IPS DF 4.7 (cell line): ENCODE data around the gene MINPP1.
"Not testable (repeated sequence)": the region's sequence is repeated elsewhere in the genome, so short reads cannot be mapped to it uniquely, and the experiment has no call there.

Experiments used
- DNase-seq: peaks from one replicate; pipeline ENCODE4 v3.0.0-alpha.2; 2013; ENCODE audit warnings: low spot score; ENCODE audit errors: extremely low read depth

The MINPP1 gene, protein sequence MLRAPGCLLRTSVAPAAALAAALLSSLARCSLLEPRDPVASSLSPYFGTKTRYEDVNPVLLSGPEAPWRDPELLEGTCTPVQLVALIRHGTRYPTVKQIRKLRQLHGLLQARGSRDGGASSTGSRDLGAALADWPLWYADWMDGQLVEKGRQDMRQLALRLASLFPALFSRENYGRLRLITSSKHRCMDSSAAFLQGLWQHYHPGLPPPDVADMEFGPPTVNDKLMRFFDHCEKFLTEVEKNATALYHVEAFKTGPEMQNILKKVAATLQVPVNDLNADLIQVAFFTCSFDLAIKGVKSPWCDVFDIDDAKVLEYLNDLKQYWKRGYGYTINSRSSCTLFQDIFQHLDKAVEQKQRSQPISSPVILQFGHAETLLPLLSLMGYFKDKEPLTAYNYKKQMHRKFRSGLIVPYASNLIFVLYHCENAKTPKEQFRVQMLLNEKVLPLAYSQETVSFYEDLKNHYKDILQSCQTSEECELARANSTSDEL

DNA sequence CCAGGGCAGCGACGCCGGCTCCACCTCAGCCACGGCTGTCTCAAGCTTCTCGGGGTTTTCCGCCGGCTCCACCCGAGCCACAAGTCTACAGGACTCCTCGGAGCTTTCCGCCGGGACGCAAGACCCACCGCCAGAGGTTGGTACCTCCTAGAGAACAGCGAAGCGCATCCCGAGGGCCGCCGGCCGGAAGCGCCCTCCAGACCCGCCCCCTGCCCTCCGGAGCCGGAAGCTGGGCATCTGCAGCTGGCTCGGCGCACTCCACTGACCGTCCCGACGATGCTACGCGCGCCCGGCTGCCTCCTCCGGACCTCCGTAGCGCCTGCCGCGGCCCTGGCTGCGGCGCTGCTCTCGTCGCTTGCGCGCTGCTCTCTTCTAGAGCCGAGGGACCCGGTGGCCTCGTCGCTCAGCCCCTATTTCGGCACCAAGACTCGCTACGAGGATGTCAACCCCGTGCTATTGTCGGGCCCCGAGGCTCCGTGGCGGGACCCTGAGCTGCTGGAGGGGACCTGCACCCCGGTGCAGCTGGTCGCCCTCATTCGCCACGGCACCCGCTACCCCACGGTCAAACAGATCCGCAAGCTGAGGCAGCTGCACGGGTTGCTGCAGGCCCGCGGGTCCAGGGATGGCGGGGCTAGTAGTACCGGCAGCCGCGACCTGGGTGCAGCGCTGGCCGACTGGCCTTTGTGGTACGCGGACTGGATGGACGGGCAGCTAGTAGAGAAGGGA is at the start of gene MINPP1:
MINPP1 (plus strand) TSS at position 254 of the 726 bp plus-strand sequence; CDS start at position 277, 23 bp downstream.
- peak; percentile 41 for DNase-seq

DNA sequence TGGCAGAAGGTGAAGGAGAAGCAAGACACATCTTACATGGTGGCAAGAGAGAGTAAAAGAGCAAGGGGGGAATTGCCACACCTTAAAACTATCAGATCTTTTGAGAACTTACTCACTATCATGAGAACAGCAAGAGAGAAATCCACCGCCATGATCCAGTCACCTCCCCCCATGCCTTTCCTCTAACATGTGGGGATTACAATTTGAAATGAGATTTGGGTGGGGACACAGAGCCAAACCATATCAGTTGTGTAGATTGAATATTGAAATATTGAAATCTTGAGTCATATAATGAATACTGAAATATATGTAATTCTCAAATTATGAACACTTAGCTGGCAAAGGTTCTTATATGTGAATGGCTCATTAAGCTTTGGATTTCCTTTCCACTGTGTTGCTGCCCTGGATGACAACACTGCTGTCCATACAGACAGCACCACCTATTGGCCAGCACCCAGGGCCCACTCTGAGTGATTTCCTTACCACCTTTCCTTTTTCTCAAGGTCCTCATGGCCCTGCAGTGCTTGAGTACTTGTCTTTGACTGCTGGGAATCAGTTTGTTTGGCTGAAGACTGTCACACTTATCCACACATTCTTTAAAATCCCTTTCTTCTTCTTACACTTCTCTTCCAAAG is 48.0 kb upstream of the MINPP1 start:
- not testable (repeated sequence) for DNase-seq

DNA sequence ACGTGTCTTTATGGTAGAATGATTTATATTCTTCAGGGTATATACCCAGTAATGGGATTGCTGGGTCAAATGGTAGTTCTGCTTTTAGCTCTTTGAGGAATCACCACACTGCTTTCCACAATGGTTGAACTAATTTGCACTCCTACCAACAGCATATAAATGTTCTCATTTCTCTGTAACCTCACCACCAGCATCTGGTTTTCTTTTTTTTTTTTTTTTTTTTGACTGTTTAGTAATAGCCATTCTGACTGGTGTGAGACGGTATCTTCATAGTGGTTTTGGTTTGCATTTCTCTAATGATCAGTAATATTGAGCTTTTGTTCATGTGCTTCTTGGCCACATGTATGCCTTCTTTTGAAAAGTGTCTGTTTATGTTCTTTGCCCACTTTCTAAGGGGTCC is 42.9 kb upstream of the MINPP1 start:
- not testable (repeated sequence) for DNase-seq

DNA sequence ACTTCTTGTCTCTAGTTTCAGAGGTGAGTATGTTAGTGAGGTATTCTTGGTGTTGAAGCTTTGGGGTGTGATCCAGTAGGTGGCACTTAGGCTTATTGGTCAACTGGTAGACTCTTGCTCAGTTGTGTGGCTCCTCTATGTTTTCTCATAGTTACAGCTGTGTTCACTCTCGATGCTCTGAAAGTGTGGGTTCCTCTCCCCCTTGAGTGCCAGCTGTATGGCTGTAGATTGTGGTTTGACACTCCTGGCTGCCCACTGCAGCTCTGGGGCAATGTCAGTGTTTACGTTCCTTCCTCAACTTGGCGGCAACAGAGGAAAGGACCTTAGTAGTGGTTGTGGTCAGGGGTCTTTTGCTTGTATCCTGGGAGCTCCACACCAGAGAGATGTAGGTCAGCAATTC is 37.8 kb upstream of the MINPP1 start:
- DNase-seq = not testable (repeated sequence)

DNA sequence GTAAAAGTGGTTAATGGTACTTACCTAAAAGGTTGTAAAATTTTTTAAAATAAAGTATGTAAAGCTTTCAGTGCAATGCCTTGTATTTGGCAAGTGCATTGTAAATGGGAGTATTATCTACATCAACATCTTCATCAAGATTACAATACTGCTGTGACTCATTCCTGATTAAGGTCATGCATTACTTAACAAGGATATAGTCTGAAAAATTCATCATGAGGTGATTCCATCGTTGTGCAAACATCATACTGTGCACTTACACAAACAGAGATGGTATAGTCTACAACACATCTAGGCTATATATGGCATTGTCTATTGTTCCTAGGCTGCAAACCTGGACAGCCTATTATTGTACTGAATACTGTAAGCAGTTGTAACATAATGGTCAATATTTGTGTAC is 16.0 kb upstream of the MINPP1 start:
- not testable (repeated sequence) for DNase-seq

DNA sequence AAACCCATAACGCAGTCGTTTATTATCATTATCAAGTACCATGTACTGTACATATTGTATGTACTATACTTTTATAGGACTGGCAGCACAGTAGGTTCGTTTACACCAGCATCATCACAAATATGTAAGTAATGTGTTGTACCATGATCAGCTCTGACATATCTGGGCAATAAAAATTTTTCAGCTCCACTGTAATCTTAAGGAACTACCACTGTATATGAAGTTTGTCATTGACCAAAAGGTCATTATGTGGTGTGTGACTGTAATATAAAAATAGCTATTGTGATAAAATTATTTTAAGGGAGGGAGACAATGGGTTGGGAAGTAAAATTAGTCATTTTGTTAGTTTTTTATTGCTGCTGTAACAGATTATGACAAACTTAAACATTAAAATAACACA is 14.4 kb upstream of the MINPP1 start:
- not testable (repeated sequence) for DNase-seq

DNA sequence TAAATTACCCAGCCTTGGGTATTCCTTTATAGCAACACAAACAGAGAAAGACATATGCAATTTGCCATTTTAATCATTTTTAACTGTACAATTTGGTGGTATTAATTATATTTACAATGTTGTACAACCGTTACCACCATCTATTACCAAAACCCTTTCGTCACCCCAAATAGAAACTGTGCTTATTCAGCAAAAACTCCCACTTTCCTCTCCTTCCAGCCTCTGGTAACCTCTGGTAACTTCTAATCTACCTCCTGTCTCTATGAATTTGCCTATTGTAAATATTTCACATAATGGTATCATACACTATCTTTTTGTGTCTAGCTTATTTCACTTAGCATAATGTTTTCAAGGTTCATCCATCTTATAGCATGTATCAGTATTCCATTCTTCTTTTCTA is 12.2 kb upstream of the MINPP1 start:
- not testable (repeated sequence) for DNase-seq

DNA sequence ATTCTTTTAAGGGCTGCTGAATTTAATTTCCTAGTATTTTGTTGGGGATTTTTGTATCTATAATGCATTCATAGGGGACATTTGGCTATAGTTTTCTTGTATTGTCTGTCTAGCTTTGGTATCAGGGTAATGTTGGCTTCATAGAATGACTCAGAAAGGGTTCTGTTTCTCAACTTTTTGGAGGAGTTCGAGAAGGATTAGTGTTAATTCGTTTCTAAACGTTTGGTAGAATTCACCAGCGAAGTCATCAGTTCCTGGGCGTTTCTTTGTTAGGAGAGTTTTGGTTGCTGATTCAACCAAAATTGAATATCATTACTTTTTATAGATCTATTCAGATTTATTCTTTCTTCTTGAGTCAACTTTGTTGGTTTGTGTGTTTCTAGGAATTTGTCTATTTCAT is 9.2 kb upstream of the MINPP1 start:
- not testable (repeated sequence) for DNase-seq

DNA sequence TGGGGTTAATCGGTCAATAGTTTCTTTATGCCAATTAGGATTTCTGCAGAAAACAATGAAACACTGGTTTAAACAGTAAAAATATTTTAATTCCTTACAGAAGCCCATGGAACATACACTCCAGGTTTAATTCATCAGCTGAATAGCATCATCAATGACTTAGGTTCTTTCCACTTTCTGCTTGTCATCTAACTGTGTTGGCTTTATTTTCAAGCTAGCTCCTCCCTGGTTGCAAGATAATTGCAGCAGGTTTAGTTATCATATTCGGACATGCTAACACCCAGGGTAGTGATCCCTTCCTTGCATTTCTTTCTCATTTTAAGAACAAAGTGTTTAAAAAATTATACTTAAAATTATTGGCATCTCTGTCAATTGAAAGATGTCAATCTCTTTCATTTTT is 7.3 kb upstream of the MINPP1 start:
- not testable (repeated sequence) for DNase-seq

DNA sequence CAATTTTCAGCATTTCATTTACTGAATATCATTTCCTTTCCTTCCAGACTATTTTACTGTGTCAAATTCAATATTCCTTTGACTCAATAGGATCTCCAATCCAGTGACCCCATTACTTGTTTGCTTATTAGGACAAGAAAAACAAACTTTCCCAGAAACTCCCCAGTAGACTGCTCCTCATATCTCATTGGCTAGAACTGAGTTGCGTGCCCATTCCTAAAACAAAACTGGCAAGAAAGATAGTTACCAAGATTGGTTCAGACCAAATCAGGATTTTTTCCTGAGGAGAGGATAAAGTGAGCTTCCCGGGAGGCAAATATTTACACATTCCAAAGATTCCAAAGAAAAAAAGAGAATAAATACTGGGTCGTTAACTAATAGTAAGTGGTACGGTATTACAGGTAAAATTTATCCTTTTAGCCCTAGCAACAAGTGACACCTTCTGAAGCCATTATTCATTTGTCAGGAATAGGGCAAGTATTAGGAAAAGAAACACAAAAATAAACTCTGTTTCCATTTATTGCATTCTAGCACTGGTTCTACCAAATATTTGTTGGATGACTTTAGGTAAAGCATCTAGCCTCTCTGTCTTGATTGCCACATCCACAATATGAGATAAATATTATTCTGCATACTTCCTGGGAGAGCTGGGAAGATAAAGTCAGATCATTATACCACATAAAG is 6.4 kb upstream of the MINPP1 start:
- not testable (repeated sequence) for DNase-seq

DNA sequence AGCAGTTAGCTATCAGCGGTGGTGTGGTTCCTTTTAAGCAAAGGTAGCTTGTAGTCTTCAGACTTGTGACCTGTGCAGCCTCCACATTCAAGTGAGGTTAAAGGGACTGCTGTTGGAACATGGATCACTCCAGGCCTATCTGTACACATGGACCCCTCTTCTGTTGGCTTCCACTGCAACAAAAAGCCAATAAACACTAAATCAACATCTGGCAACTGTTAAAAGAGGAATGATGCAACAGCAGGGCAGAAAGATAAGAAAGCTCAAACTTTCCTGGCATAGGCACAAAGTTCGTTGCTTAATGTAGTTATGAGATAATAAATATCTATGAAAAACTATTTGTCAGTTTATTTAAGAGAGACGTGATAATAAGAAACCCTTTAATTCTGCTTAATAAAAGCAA is 4.0 kb upstream of the MINPP1 start:
- DNase-seq = no peak

DNA sequence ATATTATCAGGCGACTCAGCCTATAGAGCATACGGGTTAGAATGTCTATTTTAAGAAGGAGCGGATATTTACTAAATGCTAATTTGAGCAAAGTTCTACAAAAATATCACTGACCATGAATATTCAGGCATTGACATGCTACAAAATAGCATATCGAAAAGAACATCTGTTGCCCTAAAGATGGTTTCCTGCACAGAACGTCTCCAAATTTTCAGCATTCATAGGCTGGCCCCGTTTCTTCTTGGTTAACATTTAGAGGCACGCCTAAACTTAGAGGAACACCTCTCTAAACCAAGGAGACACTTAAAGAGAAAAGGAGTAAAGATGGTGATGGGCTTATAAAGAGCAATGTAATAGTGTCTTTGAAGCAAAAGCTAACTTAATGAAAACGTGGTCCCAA is 1.3 kb upstream of the MINPP1 start:
- DNase-seq = no peak

DNA sequence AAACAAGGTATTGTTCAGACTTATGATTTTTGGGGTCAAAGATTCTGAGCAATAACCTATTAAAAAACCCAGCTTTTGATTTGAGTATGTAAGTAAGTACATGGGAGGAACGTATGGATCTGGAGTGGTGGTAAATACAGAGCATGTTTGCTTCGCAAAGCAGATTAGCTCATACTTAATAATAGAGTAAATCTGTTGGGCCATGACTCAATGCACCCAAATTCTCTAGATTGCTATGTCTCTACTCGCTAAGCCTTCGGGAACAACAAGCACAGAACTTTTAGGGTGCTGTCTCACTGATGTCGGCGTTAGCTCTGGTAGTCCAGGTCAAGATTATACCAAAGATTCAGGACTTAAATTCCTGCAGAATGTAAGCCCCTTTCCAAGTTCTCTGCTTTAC is 807 bp upstream of the MINPP1 start:
- no peak for DNase-seq

DNA sequence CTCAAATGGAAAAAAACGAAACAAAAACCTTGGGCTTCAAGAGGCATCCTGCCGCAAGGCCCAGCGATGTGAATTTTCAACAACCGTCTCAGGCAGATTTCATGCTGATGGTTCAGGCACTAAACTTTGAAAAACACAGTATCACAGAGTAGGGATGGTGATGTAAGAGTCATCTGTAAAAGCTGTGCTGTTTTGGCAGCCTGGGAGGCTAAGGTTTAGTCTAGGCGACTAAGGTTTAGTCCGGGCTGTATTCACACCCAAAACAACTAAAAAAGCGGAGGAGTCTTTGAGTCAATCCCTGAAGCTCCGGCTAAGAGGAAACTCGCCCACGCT is 420 bp upstream of the MINPP1 start:
- DNase-seq = no peak

DNA sequence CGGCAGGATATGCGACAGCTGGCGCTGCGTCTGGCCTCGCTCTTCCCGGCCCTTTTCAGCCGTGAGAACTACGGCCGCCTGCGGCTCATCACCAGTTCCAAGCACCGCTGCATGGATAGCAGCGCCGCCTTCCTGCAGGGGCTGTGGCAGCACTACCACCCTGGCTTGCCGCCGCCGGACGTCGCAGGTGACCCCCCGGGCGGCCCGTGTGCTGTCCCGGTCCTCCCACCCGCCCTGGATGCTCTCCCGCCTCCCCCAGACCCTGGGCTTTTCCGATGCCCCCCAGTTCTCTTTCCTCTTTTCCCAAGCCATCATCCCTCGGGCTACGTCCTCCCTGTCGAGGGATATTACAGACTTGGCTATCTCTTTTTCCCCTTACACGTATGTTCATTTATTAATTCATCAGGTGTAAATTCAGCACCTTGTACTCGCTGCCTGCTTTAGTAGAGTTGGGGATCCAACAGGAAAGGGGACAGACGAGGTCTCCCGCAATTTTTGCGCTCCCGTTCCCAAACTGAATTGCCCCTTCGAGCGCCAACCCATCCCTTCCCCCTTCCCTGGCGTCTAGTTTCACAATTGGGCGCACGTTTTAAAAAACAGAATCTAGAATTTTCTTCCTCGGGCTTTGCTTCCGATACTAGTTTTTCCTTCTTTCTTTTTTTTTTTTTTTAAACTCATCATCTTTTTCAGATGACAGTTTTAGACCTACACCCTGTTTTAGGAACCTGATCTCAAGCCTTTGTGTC is 846 bp downstream of the MINPP1 start:
- DNase-seq = no peak

DNA sequence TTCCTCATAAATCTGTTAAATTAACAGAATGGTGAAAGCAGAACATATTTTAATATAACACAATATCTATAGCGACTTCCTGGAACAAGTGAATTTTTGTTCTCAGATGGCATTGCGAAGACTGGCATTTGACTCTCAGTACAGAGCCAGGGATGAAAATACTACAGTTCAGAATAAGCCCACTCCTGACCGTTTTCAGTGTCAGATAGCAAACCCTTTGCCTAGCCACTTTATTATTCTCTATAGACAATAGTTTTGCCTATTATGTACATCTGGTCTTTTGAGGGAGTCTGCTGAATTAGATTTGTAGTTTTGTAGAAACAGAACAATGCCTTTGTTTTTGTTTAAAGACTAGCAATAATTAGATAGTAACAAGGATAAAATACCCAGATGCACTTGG is 2.3 kb downstream of the MINPP1 start:
- no peak for DNase-seq

DNA sequence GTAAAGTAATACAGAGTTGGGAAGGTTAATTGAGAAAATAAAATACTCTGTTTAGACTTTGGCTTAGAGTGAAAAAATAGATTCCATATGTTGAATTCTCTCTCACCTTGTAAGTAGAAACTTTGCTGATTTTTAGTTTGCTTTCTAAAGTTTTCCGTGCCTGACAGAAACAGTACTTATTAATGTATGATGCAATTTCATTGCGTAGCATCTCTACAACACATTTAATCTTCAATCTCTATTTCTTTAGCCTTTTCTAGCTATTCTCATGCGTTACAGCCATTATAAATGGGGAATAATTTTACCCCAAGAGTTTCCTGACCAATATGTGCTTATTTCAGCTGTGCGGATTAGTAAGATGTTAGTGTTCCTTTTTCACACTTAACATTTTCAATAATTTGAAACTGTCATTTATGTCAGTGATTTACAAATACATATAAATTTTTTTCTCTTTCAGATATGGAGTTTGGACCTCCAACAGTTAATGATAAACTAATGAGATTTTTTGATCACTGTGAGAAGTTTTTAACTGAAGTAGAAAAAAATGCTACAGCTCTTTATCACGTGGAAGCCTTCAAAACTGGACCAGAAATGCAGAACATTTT is 3.3 kb downstream of the MINPP1 start:
- DNase-seq = no peak

DNA sequence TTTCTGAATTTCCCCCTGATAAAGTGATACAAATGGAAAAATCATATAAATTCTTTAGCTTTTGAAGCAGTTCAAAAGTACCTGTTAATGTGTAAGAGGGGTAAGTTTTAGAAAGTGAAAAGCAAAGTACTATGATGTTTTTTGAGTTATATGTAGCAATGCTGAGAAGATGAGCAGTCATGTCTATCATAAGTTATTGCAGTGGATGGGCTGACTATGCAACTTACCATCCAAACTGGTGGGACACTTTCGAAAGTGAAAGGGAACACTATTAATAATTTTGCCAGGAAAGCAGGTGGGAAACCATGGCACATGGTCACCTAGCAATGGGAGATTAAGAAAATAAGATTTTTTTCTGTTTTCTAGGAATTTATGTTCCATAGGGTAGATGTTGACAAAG is 4.1 kb downstream of the MINPP1 start:
- DNase-seq = no peak

DNA sequence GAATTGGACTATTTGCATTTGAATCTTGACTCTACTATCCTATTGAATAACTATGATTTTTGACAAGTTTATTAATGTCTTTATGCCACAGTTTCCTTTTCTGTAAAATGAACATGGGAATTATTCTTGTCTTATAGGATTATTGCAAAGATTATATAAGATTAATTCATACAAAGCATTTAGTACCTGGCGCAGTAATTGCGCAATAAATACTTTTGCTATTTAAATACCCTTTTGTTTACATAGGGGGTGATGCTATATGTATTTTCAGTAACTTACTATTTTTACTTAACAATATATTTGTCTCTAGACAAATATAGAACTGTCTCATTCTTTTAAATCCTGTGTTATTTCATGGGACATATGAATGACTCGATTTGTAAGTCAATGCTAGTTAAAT is 5.3 kb downstream of the MINPP1 start:
- DNase-seq = no peak

DNA sequence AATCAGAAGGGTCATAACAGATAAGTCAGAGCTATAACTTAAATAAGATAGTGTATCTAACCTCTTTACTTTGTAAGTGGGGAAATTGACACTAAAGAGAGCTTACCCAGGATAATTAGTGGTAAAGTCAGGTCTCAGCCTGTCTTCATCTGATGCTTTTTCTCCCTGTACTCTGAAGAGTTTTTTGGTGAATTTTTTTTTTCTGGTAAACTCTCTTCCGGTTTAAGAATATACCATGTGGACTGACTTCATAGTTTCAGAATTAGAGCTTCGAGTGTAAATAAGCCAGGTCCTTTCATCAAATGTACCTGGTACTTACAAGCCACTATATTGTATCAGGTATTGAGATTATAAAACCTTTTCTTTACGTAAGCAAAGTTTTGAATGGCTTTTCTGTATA is 6.8 kb downstream of the MINPP1 start:
- DNase-seq = no peak

DNA sequence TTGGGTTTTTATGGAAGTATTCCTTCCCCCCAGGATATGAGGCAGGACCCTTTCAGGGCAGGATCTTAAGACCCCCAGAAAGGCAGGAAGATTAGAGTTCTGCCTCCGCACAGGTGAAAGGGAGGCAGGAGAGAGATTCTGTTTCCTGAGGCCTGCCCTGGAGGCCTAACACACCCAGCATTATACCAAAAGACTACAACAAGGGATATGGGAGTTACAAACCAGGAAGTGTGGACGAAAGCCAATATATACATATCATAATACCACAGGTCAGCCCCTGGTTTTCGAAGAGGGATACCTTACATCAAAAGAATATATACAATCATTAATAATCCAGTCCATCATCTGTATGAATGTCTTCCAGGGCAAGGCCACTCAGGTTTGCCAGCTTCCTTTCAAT is 14.2 kb downstream of the MINPP1 start:
- DNase-seq = no peak
